Measurements from ENCODE around the gene STAC2.
A peak's percentile ranks its signal among the peaks of the same experiment; 100 is the strongest.

STAC2 gene

DNA sequence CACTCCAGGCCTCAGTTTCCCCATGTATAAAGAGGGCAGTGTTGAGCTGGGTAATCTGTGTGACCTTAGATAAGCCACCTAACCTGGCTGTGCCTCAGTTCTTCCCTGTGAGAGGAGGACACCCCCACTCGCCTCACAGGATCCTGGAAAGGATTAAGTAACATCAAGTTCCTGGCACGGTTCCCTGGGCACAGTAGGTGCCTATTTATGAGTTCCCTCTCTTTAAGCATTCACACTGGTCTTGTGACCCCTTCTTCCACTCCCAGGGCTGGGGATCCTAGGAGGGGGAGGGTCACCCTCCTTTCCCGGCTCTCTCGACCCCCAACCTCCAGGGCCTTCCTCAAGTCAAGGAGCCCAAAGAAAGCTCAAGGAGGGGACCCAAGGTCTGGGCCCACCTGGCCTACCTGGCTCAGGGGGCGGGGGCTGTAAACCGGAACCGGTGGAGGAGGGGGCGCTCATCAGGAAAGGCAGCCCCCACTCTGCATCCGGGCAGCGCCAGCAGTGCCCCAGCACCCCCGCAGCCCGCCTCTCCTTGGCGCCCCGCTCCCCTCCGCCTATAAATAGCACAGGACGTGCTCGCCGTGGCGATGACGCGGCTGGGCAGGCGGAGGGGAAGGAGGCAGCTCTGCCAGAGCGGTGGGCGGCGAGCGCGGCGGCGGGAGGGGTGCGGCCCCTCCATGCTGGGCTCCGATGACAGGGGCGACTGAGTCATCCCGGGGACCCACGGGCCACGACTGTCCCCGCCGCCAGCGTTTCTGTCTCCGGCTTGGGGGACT lies 16.2 kb downstream of the STAC2 start:
- DNase-seq, result no peak

DNA sequence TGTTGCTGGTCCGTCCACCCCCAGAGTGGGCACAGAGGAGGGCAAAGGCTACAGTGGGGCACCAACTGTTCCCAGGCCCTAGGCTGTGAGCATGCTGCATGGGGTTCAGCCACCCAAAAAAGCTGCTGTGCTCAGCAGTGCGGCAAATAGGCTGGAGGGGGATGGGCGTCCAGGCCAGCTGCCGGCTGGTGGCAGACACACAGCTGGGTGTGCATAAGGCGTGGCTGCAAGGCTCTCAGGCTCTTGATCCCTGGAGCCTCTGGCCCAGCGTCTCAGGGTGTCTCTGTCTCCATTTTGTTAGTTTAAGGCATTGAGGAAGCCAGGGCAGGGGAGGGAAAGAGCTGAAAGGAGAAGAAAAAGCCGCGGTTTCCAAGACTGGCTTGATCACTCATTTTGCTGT lies 16.9 kb downstream of the STAC2 start:
- DNase-seq, result peak; percentile 27 to 61

DNA sequence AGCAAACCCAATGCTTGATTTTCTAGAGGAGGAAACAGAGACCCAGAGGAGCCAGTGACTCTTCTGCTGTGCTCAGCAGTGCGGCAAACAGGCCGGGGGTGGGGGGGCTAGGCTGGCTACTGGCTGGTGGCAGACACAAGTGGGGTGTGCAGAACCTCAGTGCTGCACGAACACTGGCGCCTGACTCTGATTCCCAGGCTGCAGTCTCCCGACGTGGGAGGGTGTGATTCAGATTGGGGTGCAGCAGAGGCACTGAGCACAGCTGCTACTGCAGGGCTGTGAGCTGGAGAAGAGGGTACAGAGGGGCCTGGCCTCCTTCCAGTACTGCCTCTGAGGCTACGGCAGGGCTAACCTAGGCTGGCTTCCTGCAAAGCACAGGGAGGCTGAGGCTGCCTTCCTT lies 17.6 kb downstream of the STAC2 start:
- DNase-seq, result no peak

DNA sequence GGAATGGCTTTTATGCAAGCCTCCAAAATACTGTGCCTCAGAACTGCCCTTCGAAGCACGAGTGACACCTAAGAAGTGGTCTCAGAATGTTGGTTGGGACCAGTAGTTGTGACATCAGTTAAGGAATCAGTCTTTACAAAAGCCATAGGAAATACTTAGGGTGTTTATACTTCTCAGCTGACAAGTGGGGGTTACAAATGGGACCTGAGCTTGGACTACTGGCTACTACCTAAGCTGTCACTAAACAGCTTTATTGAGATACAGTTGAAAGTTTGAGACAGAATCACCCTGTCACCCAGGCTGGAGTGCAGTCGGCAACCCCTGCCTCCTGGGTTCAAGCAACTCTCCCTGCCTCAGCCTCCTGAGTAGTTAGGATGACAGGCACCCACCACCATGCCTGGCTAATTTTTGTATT lies 20.6 kb downstream of the STAC2 start:
- DNase-seq, result no peak

DNA sequence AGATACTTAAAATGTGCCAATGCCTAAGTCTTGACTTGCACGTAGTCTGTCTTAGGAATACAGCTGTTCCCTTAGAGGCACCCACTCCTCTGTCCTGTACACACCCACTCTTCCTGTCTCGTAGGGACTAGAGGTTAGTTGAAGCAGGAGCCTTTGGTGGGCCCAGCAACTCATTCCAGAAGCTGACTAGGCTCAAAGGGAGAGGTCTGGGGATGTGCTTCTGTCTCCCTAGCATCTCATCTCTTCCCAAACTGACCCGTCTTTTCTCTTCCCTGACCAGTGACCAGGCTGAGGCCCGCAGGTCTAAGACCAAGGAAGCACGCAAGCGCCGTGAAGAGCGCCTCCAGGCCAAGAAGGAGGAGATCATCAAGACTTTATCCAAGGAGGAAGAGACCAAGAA lies 21.5 kb downstream of the STAC2 start:
- DNase-seq, result no peak

DNA sequence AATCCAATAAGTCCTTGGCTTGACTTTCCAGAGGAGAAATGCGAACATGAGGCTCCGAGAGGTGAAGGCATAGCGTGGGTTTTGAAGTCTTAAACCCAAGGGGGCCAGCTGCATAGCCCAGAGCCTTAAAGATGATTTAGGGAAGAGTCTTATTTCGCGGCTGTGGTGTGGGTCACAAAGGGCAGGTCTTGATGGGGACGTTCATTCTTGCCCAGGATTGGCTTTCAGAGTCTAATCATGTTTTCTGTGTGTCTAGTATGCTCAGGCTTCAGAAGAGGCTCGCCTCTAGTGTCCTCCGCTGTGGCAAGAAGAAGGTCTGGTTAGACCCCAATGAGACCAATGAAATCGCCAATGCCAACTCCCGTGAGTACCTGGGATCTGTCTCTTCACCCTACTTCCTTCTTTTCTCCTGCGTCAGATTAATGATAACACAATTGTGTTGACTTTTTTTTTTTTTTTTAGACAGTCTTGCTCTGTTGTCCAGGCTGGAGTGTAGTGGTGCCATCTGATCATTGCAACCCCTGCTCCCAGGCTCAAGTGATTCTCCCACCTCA lies 24.7 kb downstream of the STAC2 start:
- DNase-seq, result no peak

DNA sequence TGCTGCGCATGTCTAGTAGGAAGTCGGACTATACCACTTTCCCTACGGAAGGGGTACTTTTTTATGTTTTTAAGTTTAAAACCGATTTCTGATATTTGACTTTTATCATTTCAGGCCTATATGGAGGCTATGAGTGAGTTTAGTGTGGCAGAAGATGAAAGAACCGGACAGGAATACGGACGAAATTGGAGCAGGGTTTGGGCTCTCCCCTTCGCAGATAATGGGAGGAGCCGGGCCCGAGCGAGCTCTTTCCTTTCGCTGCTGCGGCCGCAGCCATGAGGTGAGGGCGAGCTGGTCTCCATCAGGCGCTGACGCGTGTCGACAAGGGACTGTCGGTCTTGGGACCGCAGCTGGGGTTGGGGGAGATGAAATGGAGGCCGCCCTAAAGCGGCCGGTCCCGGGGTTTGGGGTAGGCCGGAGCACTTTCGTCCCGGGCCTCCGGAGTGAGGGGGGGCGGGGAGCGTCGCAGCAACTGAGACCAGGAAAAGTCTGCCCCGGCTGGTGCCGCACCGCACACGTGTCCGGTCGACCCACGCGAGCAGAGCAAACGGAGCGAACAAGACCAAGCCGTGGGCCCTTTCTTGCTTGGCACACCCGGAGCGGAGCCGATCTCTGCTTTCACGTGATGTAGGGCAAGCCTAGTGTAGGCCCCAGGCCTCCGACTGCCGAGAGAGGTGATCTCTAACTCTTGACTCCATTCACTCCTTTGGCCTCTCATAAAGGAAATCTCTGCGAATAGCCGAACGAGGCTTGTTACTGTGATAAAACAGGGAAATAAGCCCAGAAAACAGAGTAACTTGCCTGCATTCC lies 25.5 kb downstream of the STAC2 start, which contains the start of gene RPL19:
Gene RPL19 (plus strand): TSS at position 214 of the 810 bp plus-strand sequence. CDS start 62 bp downstream, at position 276.
- DNase-seq, result peak; percentile 55 to 94

DNA sequence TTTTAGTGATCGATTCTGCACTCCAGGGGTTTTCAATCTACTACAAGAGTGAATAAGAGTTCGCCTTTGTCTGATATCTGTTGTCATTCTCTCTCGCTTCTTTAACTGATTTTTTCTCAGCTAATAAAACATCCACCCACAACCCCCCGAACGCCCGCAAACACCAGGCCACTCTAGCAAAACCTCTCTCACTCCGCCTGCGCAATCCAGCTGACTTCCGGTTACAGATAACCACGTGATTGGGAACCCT lies 26.0 kb downstream of the STAC2 start:
- DNase-seq, result peak; percentile 72 to 94

DNA sequence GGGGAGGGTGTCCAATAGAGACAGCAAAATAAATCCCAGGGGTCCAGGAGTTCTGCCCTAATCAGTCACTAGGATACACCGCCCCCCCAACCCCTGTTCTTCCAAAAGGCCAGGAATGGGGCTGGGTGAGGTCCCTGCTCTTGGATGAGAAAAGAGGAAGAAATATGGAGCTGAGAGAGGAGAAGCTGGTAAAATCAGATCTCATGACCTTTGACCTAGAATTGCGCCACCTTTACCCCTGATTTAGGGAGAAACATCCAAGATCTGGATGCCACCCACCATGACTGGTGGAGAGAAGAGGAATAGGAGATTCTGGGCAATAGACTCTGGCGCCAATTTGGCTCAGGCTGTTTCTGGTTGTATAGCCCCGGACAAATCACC lies 27.6 kb downstream of the STAC2 start:
- DNase-seq, result no peak

DNA sequence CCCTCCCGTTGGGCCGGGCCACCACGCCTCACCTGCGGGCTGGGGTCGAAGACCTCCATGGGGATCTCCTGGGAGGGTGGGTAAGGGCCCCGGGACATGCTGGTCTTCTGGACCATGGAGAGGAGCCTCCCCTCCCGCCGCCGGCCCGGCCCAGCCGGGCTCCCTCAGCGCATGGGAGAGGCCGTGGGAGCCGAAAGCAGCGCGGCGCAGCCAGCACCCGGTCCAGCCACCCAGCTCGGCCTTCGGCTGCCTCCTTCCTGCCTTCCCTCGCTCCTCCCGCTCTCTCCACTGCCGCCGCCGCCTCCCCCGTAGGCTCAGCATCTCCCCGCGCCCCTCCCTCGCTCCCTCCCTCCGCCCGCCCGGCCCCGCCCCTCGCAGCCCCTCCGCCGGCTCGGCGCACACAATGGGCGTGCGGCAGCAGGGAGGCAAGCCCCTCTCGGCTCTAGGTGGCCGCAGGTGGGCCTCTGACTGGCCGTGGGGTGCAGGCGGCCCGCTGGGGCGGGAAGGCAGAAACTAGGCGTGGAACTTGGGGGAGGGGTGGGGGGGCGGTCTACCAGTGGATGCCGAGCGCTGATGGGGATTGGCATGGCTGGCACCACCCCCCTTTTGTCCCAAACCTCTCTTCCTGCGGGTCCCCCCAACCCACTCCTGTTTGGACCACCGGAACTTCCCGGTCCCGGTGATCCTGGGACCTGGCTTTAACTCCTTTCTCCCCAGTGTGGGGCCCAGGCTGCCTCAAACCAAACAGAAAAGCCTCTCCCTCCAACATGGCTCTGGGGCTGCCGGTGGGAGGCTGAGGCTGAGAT lies 28.2 kb downstream of the STAC2 start, which contains the start of gene CACNB1:
Gene CACNB1 (minus strand): TSS at position 290 of the 806 bp plus-strand sequence. CDS start 174 bp downstream, at position 116.
- DNase-seq, result peak in 1 of 2 experiments; percentile 60

DNA sequence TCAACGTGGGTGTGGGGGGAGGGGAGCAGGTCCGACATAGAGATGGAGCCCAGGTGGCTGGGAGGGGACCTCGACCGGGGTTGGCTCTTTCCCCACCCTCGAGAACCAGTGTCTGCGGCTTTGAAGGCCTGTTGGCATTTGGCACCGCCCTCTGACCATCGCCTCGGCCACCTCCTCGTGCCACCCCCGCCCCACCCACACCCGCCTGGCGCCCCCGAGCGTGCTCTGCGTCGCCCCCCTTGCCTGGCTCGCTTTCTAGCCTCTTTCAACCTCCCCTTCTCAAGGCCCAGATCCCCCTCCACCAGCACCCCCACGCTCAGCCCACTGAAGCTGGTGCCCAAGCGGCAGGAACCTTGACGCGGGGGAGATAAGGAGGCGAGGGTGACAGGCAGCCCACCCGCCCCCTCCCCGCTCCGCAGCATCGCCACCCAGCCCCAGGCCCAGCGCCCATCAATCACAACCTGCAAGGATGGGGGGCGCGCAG lies 28.9 kb downstream of the STAC2 start:
- no peak for DNase-seq

DNA sequence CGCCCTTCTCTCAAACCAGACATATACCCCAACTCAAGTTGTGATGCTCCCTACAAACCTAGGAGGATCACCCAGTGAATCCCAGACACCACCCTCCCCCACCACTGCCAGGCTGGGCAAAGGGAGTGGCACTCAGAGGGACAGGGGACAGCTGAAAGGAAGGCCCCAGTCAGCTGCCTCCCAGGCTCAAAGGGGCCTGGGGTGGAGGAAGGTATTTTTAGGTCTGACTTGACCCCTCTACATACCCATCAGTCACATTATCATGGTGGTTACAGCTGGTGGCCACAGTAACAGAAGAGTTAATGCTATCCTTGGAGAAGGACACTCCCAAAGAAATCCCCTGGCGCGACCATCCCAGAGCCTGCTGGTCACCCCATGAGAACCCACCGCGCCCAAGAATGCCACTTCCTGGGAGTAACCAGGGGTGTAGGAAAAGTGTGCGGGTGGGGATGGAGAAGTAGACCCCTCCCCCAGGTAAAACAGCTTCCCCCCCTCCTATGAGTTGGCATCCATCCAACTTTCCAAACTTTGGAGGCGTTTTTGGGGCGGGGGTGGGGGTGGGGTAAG lies 29.4 kb downstream of the STAC2 start:
- DNase-seq, result no peak

DNA sequence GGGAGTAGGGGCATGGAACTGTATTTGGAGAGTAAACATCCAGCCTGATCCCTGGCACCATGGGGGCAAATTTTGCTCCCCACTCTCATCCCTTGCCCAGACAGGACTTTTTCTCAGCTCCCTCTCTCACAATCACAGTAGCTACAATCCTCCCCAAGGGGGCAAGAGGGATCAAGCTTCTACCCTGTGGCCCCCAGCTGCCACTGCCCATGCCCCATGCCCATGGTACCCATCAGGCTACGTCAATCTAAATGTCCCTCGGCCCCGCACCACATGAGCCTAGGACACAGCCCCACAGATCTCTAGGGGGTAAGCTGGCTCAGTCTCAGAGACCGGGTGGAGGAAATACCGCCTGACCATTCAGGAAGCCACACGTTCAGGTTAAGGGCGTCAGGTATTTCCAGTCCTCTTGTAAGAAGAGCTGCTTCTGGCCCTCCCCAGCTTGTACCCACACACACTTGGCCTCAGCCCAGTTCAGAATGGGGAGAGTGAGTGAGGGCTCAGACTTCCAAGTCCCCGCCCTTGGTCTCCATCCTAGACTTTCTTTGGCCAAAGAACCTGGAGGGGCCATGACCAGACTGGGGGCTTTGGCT lies 30.1 kb downstream of the STAC2 start:
- DNase-seq, result no peak

DNA sequence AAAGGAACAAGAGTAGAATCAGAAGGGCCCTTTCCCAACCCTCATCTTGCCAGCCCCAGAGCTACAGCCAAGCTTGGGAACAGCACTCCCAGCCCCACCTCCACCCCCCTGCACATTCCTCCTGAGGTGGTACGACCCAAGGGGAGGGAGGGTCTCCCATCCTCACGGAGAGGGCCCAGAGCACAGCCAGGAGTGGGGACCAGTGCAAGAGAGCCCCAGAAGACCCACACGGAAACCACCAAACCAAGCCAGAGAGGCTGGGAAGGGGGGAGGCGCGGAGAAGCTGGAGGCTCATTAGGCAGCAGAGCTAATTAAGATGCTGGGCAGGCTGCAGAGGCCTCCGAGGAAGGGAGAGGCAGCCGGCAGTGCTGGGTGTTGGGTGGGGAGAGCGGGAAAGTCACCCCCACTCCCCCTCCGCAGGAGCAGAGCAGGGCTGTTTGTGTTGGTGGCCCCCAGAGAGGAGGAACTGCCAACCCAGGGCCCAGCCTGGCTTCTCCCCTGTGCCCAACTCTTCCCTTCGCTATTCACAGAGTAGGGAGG lies 30.7 kb downstream of the STAC2 start:
- DNase-seq, result no peak

DNA sequence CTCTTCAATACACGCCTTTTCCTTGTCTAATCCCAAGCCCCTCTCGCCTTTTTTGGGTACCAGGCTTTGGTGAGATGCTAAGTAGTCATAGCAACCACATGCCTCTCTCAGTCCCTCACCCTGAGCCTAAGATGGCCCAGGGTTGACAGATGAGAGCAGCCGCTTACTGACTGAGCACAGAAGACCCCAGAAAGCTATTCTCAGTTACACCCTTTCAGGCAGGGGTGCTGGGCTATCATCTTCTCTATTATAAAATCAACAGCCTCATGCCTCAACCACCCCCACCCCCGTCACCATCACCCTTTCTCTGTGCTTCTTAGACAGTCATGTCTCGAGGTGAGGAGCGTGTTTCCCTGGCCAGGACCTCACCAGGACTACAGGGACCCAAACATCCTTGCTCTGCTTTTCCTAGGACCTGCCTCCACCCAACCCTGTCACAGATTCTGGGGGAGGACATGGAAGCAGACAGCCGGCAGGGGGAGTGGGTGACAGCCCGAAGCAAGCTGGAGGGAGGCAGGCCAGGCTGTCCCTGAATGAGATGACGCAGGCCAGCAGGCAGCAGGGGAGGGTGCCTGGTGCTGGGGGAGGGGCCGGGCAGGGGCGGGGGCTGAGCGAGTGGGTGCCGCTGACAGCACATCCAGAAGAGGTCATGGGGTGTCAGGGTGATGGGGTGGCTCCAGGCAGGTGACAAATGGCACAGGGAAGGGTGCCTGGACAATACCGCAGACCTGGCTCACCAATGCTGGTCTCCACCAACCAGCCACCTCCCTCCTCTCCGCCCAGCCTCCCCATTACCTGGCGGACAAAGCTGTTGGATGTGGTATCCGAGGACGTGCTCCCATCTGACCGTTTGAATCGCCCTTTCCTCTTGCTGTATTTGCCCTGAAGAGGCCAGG lies 31.4 kb downstream of the STAC2 start:
- no peak for DNase-seq

DNA sequence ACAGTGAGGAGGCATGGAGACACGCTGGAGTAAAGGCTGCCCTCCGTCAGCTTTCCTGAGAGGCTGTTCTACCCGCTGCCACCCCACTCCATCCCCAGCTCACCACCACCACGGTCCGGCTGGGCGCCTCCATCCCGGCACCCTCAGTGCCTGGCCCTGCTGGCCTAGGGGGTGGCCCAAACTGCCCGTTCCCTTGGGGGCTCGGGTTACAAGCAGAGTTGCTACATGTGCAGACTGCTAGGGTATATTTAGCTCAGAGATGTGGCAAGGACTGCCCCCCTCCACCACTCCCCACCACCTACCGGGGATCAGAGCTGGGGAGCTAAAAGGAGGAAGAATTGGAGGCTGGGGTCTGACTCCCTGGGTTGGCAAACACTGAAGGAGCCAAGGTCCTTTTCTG lies 32.4 kb downstream of the STAC2 start:
- no peak for DNase-seq

DNA sequence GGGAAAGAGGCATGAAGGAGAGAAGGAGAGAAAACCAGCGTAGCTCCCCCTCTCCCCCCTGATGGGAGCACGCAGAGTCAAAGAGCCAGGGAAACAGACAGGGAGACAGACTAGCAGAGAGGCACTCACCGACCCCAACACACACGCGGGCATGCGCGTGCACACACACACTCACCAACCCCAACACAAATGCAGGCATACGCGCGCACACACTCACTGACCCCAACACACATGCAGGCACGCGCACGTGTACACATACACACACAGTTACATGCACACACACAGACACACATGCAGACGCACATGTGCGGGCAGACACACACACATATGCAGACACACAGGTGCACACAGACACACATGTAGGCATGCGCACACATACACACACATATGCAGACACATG lies 32.8 kb downstream of the STAC2 start:
- DNase-seq, result no peak

DNA sequence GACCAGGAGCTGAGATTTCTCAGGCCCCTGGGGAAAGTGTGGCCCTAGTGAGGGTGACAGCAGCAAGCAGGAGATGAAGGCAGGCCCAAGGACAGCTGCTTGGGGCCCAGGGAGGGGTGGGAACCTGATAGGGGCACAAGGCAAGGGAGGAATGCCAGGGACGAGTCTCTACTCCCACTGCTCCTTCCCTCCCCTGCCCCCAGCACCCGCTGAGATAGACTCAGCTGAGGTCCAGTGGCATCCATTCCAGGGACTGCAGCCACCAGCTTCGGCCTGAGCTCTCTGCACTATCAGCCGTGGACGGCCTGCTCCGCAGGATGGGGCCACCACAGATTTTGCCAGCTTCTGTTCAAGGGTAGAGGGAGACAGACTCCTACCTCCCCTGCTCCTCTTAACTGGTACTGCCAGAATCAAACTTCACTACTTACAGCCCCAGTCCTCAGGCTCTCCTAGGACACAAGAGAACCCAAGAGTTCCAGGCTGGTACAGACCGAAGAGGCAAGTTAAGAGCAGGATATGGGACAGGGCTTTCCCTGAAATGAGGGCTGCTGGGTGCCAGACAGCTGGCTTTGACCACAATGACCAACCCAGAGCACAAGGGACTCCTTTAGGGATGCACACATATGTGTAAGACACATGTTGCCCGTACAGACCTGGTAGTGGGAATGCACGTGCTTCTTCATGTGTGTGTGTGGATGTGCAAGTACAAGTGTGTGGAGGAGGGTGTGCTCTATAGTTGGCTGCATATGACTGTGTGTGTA lies 33.8 kb downstream of the STAC2 start:
- no peak for DNase-seq

DNA sequence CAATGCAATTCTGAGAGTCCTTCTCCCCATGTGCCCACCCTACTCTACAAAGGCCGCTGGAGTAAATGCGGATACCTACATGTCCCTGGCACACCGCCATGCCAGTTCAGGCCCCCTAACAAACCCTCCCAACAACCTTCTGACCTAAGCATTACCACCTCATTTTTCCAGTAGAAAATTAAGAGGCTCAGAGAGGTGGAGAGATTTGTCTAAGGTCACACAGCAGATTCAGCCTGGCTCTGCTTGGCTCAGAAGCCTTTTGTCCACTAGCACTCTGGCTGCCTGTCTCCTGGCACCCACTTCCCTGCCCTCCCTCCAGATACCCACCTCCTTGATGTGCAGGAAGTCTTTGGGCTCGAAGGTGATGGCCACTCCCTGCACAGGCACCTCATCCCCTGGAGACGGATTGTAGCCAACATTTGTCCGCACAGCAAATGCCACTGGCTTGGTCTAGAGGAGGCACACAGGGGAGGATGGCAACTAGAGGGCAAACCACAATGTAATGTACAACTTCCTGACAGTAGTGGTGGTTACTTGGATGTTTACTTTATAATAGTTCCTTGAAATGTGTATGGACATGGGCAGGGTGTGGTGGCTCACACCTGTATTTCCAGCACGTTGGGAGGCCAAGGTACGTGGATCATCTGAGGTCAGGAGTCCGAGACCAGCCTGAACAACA lies 38.5 kb downstream of the STAC2 start:
- no peak for DNase-seq

Measured in NCI-H187 (cell line).